Liver (tissue), 9 donors: ENCODE data around the gene RFFL. TPM values are rescaled to one million over a fixed set of nuclear protein-coding genes. Genes with fewer than 3 reads are reported as not detected.
A peak's percentile ranks its signal among the peaks of the same experiment; 100 is the strongest.

Source experiments
- DNase-seq: peaks from one replicate; pipeline ENCODE4 v3.0.0-alpha.2; 2017; ENCODE audit warnings: low spot score
- H3K27ac ChIP-seq, 2 donors: one replicate each; pipeline ENCODE4 v1.7.0; 2013; ENCODE audit warnings: inconsistent platforms in 2 of 2, low read length in 2 of 2, control low read depth in 1 of 2, low read depth in 1 of 2, mild to moderate bottlenecking in 1 of 2
- H3K27me3 ChIP-seq, 4 donors: one replicate each; pipeline versions ENCODE4 v1.6.1 to v1.7.0; 2013; ENCODE audit warnings: low read length in 3 of 4, inconsistent platforms in 1 of 4, mild to moderate bottlenecking in 1 of 4, moderate library complexity in 1 of 4; ENCODE audit not compliant: control insufficient read depth in 4 of 4, insufficient read depth in 4 of 4
- H3K36me3 ChIP-seq, 4 donors: one replicate each; pipeline versions ENCODE4 v1.6.1 to v1.7.0; 2013; ENCODE audit warnings: low read length in 3 of 4, mild to moderate bottlenecking in 3 of 4, low read depth in 1 of 4, moderate library complexity in 1 of 4; ENCODE audit not compliant: control insufficient read depth in 4 of 4, insufficient read depth in 3 of 4
- H3K4me1 ChIP-seq, 4 donors: one replicate each; pipeline versions ENCODE4 v1.6.1 to v1.7.0; 2013; ENCODE audit warnings: low read length in 3 of 4, mild to moderate bottlenecking in 3 of 4, moderate library complexity in 1 of 4; ENCODE audit not compliant: control insufficient read depth in 4 of 4, insufficient read depth in 4 of 4
- H3K4me3 ChIP-seq, 3 donors: one replicate each; pipeline versions ENCODE4 v1.6.1 to v1.7.0; 2013; ENCODE audit warnings: low read length in 3 of 3, control low read depth in 1 of 3, low read depth in 1 of 3, mild to moderate bottlenecking in 1 of 3
- H3K9ac ChIP-seq, 2 donors: one replicate each; pipeline ENCODE4 v1.7.0; 2013; ENCODE audit warnings: low read length in 2 of 2, mild to moderate bottlenecking in 2 of 2, moderate library complexity in 2 of 2, control low read depth in 1 of 2, low read depth in 1 of 2
- H3K9me3 ChIP-seq, 4 donors: one replicate each; pipeline versions ENCODE4 v1.6.1 to v1.7.0; 2013; ENCODE audit warnings: low read length in 3 of 4; ENCODE audit not compliant: control insufficient read depth in 4 of 4
- EGR1 ChIP-seq, 2 donors: IDR thresholded peaks; 2 replicates each; pipeline ENCODE4 v1.6.1; 2016 to 2018; ENCODE audit warnings: antibody characterized with exemption in 2 of 2, low read depth in 2 of 2
- FOXA1 ChIP-seq: IDR thresholded peaks from 2 replicates; pipeline ENCODE4 v1.6.1; 2016; ENCODE audit warnings: antibody characterized with exemption
- FOXA2 ChIP-seq: IDR thresholded peaks from 2 replicates; pipeline ENCODE4 v1.6.1; 2016; ENCODE audit warnings: antibody characterized with exemption
- GABPA ChIP-seq, 2 donors: IDR thresholded peaks in 1 of 2; conservative IDR thresholded peaks in 1 of 2; 2 replicates each; pipeline ENCODE4 v1.6.1; 2016; ENCODE audit warnings: antibody characterized with exemption in 2 of 2, mild to moderate bottlenecking in 1 of 2, moderate library complexity in 1 of 2
- HNF4A ChIP-seq, 2 donors: conservative IDR thresholded peaks; 2 replicates each; pipeline ENCODE4 v1.6.1; 2016; ENCODE audit warnings: antibody characterized with exemption in 2 of 2, mild to moderate bottlenecking in 2 of 2
- HNF4G ChIP-seq: IDR thresholded peaks from 2 replicates; pipeline ENCODE4 v1.6.1; 2016; ENCODE audit warnings: antibody characterized with exemption
- JUND ChIP-seq, 2 donors: IDR thresholded peaks; 2 replicates each; pipeline ENCODE4 v1.6.1; 2016; ENCODE audit warnings: antibody characterized with exemption in 2 of 2
- NR2F2 ChIP-seq: IDR thresholded peaks from 2 replicates; pipeline ENCODE4 v1.6.1; 2016; ENCODE audit warnings: antibody characterized with exemption
- RAD21 ChIP-seq, 2 donors: IDR thresholded peaks; 2 replicates each; pipeline ENCODE4 v1.6.1; 2016; ENCODE audit warnings: antibody characterized with exemption in 2 of 2, mild to moderate bottlenecking in 2 of 2
- RXRA ChIP-seq, 2 donors: IDR thresholded peaks; 2 replicates each; pipeline ENCODE4 v1.6.1; 2017 to 2018; ENCODE audit warnings: antibody characterized with exemption in 2 of 2, mild to moderate bottlenecking in 1 of 2
- SP1 ChIP-seq: IDR thresholded peaks from 2 replicates; pipeline ENCODE4 v1.6.1; 2018; ENCODE audit warnings: antibody characterized with exemption, mild to moderate bottlenecking
- YY1 ChIP-seq: IDR thresholded peaks from 2 replicates; pipeline ENCODE4 v1.6.1; 2016; ENCODE audit warnings: antibody characterized with exemption, mild to moderate bottlenecking
- WGBS: extraction: QIAGEN DNeasy Blood & Tissue Kit; methylation state at CpG from one replicate; pipeline ENCODE4 v1.1.7; 2013; 5-methylcytosine and 5-hydroxymethylcytosine counted together
- polyA plus RNA-seq, 2 donors: library from polyadenylated mRNA; stranded (reverse) in 1 of 2; unstranded in 1 of 2; fragments of 200-250 nt in 1 of 2; fragments of >200 nt in 1 of 2; fragmentation: Nextera tagmentation in 1 of 2; extraction: Ambion mirVana in 1 of 2; gene quantifications; one replicate each; pipeline versions ENCODE4 v1.2.1 to v1.2.3, GENCODE V29; 2013 to 2015
- total RNA-seq, 2 donors: library from RNA; depleted of rRNA; stranded (reverse); fragments of >200 nt; gene quantifications; one replicate each; pipeline ENCODE4 v1.2.3, GENCODE V29; 2014
- TF ChIP-seq, protein P1 (sequence below): IDR thresholded peaks from 2 replicates; pipeline ENCODE4 v1.6.1; 2016; ENCODE audit warnings: antibody characterized with exemption
- TF ChIP-seq, protein P2 (sequence below): IDR thresholded peaks from 2 replicates; pipeline ENCODE4 v1.6.1; 2016; ENCODE audit warnings: antibody characterized with exemption, mild to moderate bottlenecking
- TF ChIP-seq, protein P3 (sequence below): IDR thresholded peaks from 2 replicates; pipeline ENCODE4 v1.6.1; 2016; ENCODE audit warnings: antibody characterized with exemption
- donor health status: healthy.
- donor health status: healthy.
- donor health status: healthy.
- donor health status: healthy.
- donor health status: healthy.

The RFFL gene
- total and polyA plus RNA-seq, 4 donors: 15.9 to 28.0 (median 22.0) TPM

DNA sequence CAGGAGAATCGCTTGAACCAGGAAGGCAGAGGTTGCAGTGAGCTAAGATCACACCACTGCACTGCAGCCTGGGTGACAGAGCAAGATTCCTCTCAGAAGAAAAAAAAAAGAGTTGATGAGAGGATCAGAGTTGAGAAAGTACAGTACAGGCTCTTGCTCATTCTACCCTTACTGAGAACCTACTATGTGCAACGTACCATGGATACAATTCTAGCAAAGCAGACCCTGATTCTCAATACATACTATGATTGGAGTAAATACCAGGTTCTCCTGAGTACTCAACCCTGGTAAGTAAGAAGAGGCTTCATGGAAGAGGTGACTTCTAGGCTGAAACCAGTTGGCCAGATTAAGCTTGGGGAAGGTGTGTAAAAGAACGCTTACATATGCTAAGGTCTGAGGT lies 1.2 kb downstream of the RFFL start:
- H3K9ac ChIP-seq: peak overlapping the region; percentile 30 to 78
- H3K4me1 ChIP-seq: peaks cover 11 to 30% (median 14%) of the 10 kb centered on the region in 4 donors
- TF ChIP-seq FOXA1 (no peak), GABPA (IDR thresholded peaks at IDR 0.05 in 1 of 2, conservative IDR thresholded peaks at IDR 0.05 in 1 of 2) (no peak), NR2F2 (no peak), YY1 (no peak), HNF4A (conservative IDR thresholded peaks at IDR 0.05) (no peak), RXRA (IDR thresholded peaks at IDR 0.05) (no peak), RAD21 (IDR thresholded peaks at IDR 0.05) (no peak)
- TF ChIP-seq, protein P1, sequence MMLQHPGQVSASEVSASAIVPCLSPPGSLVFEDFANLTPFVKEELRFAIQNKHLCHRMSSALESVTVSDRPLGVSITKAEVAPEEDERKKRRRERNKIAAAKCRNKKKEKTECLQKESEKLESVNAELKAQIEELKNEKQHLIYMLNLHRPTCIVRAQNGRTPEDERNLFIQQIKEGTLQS: no peak
- H3K4me3 ChIP-seq: peak overlapping the region in 2 of 3 donors; percentile 51 to 57
- no peaks in the 10 kb centered on the region for H3K27me3 ChIP-seq
- peak overlapping the region; percentile 84 to 91 for H3K27ac ChIP-seq
- H3K9me3 ChIP-seq: no peaks in the 10 kb centered on the region
- WGBS: 92% methylated on average over 3 of the region's 3 CpGs
- peaks cover 0 to 4% (median 2%) of the 10 kb centered on the region in 4 donors for H3K36me3 ChIP-seq
- DNase-seq: no peak

DNA sequence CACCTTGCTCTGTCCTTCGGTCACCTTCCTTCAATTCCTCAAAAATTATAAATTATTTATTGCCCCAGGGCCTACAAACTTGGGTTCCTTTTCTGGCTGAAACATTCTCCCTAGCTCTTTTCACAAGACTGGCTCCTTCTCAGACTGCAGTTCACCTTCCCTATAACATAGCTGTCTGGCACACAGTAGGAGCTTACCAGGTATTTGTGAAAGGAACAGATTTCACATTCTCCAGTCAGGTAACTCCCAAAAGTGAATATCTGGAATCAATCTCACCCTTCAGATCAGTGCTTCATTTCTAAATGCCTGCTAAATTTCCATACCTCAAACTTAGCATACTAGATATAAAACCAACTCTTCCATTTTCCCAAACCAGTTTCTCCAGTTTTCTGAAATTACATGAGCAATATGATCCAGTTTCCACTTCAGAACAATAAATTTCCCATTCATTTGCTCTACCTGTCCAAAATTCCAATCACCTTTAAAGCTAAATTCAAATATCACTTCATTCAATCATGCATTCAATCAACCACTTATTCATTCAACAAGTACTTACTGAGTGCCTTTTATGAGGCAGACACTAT lies 6.1 kb downstream of the RFFL start:
- Histone ChIP-seq H3K4me1 (peaks cover 8 to 14% (median 12%) of the 10 kb centered on the region in 4 donors), H3K27me3 (no peaks in the 10 kb centered on the region), H3K9ac (no peak overlapping the region), H3K4me3 (no peak overlapping the region), H3K36me3 (peaks cover 0 to 4% (median 2%) of the 10 kb centered on the region in 4 donors), H3K9me3 (no peaks in the 10 kb centered on the region), H3K27ac (no peak overlapping the region)
- TF ChIP-seq HNF4G (no peak), EGR1 (IDR thresholded peaks at IDR 0.05; ENCODE audit: low read depth in 2 of 2) (no peak), NR2F2 (no peak), RAD21 (IDR thresholded peaks at IDR 0.05) (no peak), FOXA2 (no peak), FOXA1 (no peak), RXRA (IDR thresholded peaks at IDR 0.05) (no peak), SP1 (no peak), YY1 (no peak), JUND (IDR thresholded peaks at IDR 0.05) (no peak), GABPA (IDR thresholded peaks at IDR 0.05 in 1 of 2, conservative IDR thresholded peaks at IDR 0.05 in 1 of 2) (no peak)
- TF ChIP-seq, protein P2, sequence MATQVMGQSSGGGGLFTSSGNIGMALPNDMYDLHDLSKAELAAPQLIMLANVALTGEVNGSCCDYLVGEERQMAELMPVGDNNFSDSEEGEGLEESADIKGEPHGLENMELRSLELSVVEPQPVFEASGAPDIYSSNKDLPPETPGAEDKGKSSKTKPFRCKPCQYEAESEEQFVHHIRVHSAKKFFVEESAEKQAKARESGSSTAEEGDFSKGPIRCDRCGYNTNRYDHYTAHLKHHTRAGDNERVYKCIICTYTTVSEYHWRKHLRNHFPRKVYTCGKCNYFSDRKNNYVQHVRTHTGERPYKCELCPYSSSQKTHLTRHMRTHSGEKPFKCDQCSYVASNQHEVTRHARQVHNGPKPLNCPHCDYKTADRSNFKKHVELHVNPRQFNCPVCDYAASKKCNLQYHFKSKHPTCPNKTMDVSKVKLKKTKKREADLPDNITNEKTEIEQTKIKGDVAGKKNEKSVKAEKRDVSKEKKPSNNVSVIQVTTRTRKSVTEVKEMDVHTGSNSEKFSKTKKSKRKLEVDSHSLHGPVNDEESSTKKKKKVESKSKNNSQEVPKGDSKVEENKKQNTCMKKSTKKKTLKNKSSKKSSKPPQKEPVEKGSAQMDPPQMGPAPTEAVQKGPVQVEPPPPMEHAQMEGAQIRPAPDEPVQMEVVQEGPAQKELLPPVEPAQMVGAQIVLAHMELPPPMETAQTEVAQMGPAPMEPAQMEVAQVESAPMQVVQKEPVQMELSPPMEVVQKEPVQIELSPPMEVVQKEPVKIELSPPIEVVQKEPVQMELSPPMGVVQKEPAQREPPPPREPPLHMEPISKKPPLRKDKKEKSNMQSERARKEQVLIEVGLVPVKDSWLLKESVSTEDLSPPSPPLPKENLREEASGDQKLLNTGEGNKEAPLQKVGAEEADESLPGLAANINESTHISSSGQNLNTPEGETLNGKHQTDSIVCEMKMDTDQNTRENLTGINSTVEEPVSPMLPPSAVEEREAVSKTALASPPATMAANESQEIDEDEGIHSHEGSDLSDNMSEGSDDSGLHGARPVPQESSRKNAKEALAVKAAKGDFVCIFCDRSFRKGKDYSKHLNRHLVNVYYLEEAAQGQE: no peak
- TF ChIP-seq, protein P3, sequence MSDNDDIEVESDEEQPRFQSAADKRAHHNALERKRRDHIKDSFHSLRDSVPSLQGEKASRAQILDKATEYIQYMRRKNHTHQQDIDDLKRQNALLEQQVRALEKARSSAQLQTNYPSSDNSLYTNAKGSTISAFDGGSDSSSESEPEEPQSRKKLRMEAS: no peak
- TF ChIP-seq, protein P1: no peak
- WGBS: 100% methylated on average over 1 of the region's 1 CpG
- DNase-seq: no peak
